Measurements from ENCODE around the gene STK36.

The STK36 gene

DNA sequence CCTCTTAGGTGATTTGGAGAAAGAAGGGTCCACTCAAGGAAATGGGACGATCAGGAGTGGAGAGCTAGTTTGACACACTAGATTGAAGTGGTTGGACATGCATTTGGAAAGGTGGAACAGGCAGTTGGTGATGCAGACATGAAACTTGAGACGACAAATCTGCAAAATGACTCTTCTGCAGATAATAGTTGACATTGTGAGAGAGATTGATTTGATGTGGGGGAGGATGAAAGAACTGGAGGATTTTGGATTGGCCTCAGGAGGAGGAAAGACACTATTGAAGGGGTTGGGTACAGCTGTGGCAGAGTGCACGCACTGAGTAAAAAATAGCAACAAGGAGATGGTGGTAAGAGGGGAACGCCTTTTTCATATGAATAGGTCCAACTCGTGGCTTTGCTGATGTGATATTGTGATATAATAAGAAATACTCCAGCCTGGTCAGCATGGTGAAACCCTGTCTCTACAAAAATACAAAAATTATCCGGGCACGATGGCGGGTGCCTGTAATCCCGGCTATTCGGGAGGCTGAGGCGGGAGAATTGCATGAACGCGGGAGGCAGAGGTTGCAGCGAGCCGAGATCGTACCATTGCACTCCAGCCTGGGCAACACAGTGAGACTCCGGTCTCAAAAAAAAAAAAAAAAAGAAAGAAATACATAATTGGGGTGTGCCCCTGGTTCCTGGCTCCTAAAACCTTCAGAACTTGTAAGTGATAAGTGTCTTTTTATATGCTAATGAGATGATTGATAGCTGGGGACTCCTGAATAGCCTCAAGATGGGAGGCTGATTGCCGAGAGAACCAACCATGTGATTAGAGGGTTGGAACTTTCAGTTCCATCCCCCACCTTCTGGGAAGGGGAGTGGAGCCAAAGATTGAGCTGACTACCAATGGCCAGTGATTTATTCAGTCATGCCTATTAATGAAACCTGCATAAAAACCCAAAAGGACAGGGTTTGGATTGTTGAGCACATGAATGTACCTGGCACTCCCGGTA lies 48.5 kb downstream of the STK36 start:
- no peak for DNase-seq (ENCODE audit: low read depth in 2 of 2)

DNA sequence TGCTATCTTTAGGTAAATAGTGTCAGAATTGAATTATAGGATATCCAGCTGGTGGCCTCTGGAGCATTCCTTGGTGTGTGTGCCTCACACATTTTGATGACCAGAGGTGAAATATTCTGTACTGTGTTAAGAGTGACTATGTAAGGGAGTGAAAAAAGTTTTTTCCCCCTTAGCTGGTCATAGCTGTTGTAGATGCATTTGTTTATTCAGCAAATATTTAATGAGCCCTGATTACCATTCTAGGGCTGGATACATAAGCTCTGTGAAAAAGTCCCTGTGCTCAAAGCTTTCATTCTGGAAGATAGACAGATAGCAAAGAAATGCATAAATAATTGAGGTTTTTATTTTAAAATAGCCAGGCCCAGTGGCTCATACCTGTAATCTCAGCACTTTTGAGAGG lies 49.6 kb downstream of the STK36 start:
- no peak for DNase-seq (ENCODE audit: low read depth in 2 of 2)

DNA sequence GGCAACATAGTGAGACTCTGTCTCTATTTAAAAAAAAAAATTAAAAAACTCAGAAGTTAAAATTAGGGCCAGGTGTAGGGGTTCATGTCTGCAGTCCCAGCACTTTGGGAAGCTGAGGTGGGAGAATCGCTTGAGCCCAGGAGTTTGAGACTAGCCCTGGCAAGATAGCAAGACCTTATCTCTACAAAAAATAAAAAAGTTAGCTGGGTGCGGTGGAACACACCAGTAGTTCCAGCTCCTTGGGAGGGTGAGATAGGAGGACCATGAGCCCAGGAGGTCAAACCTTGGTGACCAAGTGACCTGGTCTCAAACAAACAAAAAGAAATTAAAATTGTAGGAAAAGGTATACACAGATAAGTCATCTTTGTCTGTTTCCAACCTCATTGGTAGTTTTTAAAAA lies 50.0 kb downstream of the STK36 start:
- no peak for DNase-seq (ENCODE audit: low read depth in 2 of 2)

DNA sequence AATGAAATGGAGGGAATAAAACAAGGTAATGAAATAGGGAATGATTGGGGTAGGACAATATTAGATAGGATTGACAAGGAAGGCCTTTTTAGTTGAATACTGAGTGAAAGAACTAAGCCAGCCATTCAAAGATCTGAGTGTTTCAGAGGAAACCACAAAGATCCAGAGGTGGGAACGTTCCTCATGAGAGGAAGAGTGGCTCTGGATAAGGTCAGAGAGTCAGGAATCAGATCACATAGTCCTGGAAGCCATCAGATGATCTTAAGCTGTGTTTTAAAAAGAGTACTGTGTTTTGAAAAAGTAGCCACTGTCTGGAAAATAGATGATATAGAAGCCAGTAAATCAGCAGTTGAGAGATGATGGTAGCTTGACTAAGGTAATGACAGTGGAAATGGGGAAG lies 50.5 kb downstream of the STK36 start:
- DNase-seq (ENCODE audit: low read depth in 2 of 2), result no peak

DNA sequence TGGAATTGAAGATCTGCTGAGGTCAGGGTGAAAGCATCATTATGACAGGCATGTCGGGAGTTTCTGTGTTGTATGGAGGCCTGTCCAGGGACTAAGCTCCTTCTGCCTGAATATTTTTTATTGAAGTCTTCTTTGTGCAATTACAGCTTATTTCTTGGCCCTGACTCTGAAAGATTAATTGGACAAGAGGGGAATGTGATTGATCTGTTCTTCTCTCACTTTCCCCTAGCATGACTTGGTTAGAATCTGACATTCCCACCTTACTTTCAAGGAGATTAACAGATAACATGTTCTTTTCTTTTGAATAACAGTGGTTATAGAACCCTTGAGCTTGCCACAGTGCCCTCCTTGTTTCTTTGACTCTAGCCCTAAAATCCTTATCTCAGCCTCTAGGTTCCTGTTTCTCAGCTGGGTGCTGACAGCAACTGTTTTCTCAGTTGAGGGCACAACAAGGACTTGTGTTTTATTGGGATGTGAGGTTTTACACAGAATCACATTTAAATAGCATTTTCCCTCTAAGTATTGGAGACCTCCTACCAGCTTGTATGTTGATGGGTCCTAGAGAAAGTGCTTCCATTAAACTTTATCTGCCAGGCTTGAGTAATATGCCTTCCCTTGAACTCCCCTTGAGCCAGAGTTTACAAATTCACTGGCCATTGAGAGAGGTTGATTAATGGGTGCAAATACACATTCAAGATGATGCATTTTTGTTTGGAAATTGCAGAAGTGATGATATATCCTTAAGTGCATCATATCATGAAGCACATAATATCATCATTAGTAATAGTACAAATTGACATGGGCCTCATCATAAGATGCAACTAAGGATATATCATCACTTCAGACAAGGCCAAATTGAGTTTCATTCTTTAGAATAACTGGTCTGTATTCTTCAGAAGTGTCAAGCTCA lies 51.2 kb downstream of the STK36 start:
- DNase-seq (ENCODE audit: low read depth in 2 of 2), result no peak

DNA sequence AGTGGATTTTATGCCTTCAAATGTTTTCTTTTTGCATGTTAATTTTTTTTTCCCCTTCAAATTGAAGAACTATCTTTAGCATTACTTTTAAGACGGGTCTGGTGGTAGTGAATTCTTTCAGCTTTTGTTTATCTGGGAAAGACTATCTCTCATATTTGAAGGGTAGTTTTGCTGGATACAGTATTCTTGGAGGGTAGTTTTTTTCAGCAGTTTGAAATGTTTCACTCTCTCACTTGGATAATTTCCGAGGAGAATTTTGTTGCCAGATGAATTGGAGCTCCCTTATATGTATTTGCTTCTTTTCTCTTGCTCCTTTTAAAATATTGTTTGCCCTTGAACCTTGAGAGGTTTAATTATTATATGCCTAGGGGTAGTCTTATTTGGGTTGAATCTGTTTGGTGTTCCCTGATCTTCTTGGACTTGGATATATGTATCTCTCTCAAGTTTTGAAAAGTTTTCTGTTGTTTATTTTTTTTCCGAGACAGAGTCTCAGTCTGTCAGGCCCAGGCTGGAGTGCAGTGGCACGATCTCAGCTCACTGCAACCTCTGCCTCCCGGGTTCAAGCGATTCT lies 54.2 kb downstream of the STK36 start:
- no peak for DNase-seq (ENCODE audit: low read depth in 2 of 2)

DNA sequence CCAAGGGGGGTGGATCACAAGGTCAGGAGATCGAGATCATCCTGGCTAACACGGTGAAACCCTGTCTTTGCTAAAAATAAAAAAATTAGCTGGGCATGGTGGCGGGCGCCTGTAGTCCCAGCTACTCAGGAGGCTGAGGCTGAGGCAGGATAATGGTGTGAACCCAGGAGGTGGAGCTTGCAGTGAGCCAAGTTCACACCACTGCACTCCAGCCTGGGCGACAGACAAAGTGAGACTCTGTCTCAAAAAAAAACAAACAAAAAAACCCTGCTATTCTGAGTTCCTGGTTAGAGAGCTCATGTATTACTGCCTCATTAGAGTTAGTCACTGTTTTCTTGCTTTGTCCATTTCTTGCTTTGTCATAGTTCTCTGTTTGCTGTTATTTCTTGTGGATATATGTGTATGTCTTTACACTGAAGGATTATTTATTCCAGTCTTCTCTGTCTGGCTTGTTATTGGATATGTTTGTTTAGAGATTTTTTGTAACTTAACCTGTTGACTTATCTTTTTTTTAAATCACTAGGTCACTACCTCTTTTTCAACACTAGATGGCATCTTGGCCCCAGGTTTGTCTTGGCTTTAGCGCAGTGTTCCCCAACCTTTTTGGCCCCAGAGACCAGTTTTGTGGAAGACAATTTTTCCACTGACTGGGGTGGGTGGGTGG lies 55.7 kb downstream of the STK36 start:
- DNase-seq (ENCODE audit: low read depth in 2 of 2), result no peak

DNA sequence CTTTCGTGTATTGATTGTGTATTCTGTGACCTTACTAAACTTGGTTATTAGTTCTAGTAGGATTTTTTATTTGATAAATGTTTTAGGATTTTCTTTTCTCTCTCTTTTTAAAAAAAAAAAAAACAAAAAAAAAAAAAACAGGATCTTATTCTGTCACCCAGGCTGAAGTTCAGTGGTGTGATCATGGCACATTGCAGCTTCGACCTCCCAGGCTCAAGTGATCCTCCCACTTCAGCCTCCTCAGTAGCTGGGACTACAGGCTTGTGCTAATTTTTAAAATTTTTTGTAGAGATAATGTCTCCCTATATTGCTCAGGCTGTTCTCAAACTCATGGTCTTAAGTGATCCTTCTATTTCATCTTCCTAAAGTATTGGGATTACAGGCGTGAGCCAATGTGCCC lies 57.8 kb downstream of the STK36 start:
- DNase-seq (ENCODE audit: low read depth in 2 of 2), result no peak

DNA sequence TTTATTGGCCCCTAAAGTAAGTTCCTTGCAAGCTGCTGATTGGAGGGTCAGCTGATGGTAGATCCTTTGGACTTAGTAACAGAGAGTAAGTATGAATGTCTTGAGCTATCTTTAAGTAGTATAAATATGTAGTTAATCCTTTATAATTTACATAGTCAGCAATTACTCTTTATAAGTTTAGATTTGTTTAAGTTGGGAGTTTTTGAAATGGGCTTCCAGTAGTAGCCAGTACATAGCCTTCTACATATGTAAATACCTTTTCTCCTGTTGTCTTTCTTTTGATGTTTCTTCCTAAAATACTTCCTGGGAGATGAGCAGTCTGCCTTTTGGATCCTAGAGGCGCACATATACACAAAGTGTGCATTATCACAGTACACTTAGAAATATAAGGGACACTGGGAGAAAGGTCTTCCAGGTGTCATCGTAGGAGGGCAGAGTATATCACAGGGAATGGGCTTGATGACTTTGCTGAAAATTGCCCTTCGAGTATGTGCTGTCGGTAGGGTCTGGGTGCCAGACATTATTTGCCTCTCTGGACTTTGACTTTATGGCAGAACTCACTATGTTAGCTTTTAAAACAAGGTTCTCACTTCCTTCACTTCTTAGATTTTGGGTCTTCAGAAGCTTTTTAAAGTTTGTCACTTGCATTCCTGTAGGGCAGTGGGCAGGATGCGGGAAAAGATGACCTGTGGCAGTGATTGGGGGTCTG lies 60.3 kb downstream of the STK36 start:
- no peak for DNase-seq (ENCODE audit: low read depth in 2 of 2)

DNA sequence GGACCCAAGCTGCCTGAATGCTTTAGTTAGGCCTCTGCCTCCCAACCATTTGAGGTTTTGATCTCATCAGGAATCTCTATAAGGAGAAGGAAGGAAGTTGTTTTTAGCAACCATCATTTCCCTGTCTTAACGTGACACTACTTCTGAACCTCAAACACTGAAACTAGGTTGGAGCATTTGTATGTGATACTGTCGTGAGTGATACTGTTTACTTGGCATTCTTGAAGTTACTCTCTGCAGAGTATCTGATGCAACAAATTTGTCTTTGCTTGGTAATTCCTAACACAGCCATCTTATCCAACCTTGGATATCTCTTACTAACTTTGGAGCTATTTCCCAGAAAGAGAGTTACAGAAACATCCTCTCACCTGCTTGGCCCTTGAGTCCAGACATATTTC lies 60.9 kb downstream of the STK36 start:
- DNase-seq (ENCODE audit: low read depth in 2 of 2), result no peak

DNA sequence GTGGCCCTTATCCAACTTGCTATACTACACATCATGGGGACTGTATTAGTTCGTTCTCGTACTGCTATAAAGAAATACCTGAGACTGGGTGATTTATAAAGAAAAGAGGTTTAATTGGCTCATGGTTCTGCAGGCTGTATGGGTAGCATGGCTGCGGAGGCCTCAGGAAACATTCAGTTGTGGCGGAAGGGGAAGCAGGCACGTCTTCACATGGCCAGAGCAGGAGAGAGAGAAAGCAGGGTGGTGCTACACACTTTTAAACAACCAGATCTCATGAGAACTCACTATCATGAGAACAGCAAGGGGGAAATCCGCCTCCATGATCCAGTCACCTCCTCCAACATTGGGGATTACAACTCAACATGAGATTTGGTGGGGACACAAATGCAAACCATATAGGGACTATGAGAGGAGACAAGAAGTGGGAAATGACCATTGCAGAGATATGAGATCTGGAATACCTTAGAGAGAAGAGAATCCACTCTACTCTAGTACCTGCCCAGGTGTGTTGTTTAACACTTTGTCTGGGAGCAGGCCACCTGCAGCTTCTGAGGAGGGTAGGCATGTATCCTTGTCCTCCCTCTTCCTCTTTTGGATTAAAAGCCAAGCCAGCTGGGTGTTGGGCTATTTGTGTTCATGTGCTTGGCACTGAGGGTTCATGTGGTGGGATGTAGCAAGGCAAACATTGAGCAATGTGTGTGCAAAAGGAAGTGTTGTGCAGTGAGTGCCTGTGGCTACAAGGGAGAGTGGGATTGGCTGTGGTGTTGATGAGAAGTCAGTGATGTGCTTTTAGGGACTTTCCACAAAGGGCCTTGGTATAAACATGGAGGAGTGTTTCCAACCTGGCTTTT lies 61.5 kb downstream of the STK36 start:
- no peak for DNase-seq (ENCODE audit: low read depth in 2 of 2)

DNA sequence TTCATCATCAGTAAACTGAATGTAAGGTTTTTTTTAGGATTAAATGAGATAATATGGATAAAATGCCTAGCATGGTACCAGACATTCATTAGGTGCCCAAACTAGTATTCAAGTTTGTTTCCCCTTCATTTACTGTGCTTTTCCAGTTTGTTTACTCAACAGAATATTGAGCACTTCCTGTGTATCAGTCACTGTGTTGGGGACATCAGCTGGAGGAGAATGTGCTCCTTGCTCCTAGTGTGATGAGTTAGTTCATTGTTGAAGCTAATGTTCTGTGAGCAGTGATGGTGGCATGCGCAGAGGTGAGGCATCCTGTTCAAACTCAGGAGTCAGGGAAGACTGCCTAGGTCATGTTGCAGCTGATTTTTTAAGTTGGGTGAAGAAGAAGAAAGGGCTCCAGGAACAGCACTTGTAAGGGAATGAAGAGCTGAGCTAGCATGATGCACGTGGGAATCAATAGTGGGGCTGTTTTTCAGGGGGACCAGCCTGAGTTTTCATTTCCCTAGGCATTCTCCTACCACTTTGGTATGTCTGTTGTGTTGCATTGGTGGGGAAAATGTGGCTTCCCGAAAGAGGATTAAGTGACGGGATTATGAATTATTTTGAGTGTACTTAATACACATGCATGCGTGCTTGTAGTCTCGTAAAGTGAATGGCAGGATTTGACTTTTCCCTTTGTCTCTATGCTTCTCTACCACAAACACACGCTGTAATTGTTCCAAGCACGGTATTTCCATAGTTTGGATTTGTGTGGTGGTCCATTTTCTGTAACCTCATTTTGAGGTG lies 62.5 kb downstream of the STK36 start:
- no peak for DNase-seq (ENCODE audit: low read depth in 2 of 2)

DNA sequence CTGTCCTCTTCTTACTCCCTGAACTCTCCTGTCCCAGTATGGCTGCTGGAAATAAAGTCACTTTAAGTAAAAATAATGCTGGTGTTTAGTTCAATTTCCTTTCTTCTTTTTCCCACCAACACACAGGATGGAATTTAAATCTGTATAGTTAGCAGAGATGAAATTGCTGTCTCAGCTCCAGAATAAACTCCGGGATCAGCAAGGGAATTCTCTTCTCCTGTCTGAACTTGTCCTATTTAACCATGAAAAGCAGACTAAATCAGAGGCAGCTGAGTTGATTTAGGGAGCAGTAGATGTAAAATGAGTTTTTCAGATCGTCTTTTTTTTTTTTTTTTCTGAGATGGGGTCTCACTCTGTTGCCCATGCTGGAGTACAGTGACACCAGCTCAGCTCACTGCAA lies 64.6 kb downstream of the STK36 start:
- no peak for DNase-seq (ENCODE audit: low read depth in 2 of 2)

DNA sequence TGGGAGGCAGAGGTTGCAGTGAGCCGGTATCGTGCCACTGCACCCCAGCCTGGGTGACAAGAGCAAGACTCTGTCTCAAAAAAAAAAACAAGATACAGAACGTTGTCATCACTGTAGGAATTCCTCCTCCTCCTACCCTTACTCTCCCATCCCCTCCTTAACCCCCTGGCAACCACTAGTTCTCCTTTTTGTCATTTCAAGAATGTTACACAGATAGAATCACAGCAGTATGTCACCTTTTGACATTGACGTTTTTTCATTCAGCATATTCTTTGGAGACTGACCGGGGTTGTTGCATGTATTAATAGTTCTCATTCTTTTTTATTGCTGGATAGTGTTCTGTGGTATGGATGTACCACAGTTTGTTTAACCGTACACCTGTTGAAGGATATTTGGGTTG lies 71.2 kb downstream of the STK36 start:
- DNase-seq (ENCODE audit: low read depth in 2 of 2), result no peak

DNA sequence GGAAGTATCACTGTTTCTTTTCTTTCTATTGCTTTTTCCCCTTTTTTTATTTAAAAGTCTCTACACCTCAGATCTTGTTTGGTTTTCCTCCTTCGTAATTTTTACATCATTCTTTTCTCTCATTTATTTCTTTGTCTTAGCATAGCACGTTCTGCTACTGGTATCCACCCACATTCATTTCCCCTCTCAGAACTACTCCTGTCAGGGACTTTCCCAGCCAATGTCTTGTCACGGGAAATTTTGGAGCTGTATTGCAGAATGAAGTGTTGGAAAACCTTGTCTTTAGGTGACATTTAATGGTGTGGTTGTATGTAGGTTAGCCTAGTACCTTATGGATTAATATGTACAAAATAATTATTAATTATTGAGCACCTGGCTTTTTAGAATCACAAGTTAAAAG lies 72.7 kb downstream of the STK36 start:
- no peak for DNase-seq (ENCODE audit: low read depth in 2 of 2)

DNA sequence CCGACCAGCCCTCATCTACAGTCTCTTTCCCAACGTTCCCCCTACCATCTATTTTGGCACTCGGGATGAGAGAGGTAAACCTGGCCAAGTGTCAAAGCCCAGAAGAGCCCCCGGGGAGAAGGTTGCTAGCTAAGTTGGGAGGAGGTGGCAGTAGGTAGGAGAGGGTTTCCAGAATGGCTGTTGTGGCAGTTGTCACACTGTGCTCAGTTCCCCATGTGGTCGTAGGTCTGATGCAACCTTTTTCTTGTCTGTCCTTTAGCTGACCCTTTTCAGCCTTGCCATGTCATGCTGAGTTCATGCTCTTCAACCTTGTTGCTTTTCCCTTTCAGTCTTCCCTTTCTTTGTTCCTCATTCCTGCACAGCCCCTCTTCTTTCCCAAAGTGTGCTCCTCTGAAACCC lies 73.3 kb downstream of the STK36 start:
- no peak for DNase-seq (ENCODE audit: low read depth in 2 of 2)

DNA sequence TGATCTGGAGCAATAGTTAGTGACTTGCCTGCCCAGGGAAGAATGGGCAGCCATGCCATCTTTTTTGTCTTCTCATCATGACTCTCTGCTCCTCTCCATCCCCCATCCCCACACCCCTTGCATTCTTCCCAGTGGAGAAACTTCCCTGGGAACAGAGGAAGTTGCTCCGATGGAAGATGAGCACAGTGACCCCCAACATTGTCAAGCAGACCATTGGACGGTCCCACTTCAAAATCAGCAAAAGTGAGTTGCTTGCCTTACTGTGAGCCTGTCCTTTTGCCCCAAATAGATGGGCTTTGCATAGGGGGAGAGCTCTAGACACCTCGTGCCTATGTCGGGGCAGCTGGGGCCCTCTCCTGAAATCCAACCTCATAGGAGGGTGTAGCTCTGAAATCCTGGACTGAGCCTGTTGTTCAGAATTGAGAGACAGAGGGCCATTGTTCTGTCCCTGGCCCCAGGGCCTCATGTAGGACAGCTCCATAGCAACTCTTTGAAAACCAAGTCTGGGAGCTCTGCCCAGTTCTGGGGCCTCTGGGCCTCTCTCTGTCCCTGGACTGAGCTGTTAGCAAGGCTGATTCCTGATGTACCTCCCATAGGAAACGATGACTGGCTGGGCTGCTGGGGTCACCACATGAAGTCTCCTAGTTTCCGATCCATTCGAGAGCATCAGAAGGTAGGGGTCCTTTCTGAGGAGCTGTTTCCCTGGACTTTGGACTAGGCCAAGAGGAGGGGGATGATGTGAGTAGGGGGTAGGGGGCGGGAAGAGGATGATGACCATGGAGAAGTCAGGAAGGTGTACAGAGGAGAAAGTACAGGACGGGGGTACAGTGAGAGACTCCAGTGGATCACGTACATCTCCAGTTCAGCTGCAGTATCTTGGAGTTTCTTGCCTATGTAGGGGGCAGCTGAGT lies 73.9 kb downstream of the STK36 start:
- no peak for DNase-seq (ENCODE audit: low read depth in 2 of 2)

DNA sequence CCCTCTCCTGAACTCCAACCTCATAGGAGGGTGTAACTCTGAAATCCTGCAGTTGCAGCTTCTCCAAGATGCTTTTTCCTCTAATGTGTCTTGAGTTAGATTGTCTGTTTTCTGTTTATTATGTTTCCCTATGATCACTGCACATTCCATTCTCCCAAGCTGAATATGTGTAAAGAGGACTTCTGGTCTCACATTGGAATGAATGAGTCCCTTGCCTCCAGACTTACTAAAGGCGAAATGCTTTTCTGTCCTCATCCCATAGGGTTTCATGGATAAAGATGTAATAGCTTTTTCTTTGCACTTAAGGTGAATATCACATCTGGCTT lies 74.5 kb downstream of the STK36 start:
- DNase-seq (ENCODE audit: low read depth in 2 of 2), result no peak

DNA sequence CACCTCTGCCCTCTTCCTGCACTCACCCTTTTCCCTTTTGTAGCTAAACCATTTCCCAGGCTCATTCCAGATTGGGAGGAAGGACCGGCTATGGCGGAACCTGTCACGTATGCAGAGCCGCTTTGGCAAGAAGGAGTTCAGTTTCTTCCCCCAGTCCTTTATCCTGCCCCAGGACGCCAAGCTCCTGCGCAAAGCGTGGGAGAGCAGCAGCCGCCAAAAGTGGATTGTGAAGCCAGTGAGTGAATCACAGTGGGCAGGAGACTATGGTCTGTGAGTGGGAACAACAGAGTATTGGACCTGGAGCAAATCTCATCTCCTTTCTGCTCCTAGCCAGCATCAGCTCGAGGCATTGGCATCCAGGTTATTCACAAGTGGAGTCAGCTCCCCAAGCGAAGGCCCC lies 75.1 kb downstream of the STK36 start:
- DNase-seq (ENCODE audit: low read depth in 2 of 2), result no peak
